GM18861 (cell line): ENCODE results near the gene QDPR.

Experiments
- ATAC-seq: cut with Tn5 transposase; IDR thresholded peaks from one replicate; pipeline ENCODE4 v1.9.1; 2021; ENCODE audit not compliant: unreplicated experiment

The QDPR gene

GRCh38 chr4:17436750-17437090 is 75.2 kb downstream of the QDPR start:
- ATAC-seq, result no peak
